Measurements from ENCODE around the gene HSD17B8. TPM values are rescaled to one million over a fixed set of nuclear protein-coding genes. Genes with fewer than 3 reads are reported as not detected.

The HSD17B8 gene
- total RNA-seq, 1 donor from 2014 or later, result 40.3 TPM

DNA sequence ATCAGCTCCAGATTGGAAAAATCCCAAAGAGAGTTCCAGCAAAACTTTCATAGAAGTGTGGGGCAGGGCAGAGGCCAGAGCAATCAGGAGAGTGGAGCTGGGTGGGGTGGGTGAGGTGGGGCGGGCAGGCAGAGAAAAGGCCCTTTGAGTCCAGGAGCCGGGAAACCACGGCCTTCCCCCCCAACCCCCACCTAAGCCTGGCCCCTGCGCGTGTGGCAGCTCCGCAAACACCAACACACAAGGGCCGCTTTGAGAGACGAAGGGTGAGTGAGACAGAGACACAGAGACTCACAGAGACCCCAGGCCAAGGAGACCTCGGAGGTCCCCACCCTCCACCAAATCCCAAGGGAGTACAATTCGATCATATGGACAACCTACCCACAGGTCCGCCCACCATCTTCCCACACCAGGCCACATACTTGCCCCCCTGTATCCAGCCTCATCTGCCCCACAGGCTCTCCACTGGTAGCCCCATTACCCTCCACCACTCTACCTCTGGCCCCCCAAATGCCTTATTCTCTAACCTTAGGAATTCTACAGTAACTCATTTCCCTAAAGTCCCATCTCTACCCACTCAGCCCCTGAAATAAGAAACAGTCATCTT is 13.8 kb upstream of the HSD17B8 start:
- ATAC-seq (no peak), DNase-seq (ENCODE audit: low spot score) (no peak)

DNA sequence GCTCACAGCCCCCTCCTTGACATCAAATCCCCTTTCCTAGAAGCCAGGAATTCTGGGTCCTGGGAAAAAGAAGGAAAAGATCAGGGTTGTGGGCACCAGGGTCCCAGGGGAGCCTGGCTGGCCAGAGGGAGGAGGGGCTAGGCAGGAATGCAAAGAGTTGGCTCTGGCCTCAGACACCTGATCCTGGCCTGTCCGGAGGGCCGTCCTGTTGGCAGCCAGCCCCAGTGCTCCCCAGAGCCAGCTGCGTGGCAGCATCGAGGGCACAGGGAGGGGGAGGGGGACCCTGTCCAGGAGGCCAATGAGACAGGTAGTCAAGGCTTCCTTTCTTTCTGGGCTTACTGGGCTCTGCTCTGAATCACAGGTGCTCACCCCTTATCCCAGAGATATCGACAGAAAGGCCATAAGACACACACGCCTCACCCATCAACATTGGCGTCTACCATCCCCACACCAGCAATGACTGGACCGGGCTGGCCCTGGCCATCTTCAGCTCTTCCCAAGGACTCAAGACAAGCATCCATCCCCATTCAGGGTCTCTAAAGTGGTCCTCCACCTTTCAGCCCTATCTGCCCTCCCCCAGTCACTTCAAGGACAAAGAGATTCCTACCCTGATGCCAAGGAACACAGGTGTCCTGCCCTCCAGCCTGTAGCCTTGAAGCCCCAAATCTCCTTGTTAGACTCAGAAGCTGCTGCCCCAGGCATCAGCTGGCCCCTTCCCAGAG is 12.9 kb upstream of the HSD17B8 start:
- ATAC-seq (no peak), DNase-seq (ENCODE audit: low spot score) (no peak)

DNA sequence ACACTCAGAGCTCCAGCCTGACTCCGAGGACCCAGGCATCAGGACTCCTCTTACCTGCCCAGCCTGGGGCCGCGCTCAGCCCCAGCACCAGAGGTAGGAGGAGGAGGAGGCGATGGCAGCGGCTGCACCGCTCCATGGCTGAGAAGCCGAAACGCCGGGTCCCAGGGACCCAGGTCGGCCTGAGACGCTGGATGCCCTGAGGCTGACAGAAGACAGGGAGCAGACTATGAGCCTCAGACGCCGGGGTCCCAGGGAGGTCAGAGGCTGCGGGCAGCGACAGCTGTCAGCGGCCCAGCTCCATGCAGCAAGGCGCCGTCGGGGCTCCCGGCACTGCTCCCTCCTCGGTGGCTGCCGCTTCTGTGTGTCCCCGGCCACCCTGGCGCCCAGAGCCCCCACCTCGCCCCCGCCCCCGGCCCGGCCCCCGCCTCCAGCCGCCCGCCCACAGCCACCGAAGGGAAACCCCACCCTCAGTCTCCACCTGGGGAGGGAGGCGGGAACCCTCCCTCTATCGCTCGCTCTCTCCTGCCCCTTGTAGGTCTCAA is 12.3 kb upstream of the HSD17B8 start, which contains the start of gene COL11A2:
TSS of gene COL11A2 (minus strand) at position 363 of the 542 bp plus-strand sequence. CDS start at position 136, 227 bp downstream.
- ATAC-seq (no peak), DNase-seq (ENCODE audit: low spot score) (no peak)

DNA sequence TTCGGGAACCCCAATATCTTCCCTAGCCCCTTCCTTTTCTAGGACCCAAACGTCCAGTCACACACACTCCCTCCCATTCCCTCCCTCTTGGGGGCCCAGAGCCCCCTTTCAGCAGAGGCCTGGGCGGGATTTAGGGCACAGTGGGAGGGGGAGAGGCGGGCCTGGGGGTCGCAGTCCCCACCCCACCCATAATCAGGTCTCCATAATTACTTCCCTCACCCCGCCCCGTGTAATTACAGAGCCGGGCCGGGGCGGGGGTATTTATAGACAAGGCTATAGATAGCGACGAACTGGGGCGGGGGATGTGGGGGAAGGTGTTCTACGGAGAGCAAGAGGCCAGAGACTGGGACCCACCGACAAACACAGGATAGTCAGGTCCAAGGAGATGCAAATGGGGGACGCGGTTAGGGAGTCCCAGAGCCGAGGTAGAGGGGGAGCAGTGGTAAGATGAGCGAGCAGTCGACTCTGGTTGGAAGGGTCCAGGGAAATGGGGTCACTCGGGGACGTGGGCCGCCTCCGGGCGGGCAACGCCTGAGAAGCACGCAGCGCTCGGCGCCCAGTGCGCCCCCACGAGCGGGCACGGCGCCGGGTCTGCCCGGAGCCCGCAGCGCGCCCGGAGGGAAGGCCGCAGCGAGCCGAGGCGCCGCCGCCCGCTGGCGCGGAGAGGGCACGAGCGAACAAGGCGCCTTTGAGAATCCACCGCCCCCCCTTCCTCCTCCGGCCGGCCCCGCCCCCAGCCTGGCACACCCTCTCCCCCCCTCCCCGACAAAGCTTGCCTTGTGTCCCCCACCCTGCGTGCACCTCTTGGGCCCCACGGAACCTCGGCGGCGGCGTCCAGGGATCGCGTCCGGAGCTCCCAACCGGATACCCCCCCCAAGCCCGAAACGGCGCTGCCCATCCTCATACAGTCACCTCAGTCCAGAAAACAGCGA is 11.5 kb upstream of the HSD17B8 start:
- ATAC-seq (peak; percentile 4), DNase-seq (ENCODE audit: low spot score) (no peak)

DNA sequence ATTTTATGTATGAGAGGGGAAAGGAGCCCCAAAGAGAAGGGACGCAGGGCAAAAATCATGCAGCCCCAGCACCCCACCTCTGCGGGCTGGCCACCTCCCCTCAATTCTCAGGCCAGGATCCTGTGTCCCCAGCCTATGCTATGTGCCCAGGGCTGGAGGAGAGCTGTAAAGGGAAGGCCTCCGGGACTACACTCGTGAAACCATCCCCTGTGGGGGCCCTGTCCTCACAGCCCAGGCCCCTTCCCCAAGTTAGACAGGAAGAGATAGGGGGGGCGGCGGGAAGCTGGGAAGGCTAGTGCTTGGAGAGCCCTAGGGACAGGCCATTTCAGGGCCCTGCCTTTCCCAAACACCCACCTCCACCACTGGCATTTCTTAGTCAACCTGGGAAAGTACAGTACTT is 10.8 kb upstream of the HSD17B8 start:
- DNase-seq (ENCODE audit: low spot score), result no peak
- ATAC-seq, result no peak

DNA sequence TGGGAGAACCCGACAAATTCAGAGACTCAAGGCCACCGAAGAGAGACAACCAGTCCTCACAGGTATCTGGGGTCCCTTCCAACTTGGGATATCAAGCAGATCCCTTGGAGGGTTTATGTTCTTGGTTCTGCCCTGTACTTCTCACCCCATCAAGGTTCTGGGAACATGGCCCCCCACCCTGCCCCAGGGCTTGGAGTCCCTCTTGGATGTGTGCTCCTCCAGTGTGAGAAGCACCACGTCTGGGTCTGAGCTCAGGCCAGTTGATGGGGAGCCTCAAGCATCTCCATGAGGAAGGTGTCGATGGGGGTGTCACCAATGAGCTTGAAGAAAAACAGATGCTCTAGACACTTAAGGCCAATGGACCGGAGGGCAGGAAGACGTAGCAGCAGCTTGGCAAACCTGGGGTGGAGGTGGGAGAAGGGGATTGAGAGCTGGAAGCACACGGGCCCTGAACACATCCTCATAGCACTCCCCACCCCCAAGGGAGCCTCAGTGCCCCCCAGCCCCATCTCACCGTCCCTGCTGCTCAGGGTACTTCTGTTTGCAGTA is 9.9 kb upstream of the HSD17B8 start:
- no peak for DNase-seq (ENCODE audit: low spot score)
- no peak for ATAC-seq

DNA sequence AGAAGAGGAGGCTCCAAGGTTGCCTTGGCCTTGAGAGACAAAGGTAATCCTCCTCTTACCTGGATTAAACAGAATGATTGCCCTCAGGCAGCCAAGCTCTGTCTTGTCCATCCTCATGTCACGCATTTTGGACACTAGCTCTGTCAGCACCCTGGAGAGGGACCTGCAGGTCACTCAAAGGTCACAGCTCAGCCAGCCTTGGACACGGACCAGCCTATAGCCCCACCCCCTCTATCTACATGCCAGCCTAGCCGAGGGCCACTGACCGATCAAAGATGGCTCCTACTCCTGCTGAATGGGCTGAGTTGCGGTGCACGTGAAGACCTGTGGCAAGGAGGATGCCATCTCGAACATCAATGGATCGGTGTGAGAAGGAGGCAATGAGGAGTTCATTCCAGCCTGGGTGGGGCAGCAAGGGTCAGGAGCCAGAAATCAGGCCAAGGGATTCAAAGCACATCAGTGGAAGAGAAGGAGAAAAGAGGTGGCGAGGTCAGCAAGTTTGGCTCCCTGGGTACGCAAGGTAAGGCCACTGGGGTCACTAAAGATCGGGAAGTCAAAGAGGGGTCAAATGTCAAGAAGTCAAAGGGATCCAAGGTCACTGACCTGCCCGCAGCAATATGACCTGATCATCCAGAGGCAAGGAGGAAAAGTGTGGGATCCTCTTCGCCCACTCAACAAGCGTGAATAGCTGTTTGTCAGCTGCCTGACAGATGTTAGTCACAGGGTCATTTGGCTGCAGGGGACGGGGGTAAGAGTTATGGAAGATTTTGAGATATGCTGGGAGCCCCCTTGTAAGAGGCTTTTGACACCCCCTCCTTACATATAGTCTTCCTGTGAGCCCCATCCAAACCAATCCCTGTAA is 8.9 kb upstream of the HSD17B8 start:
- ATAC-seq (peak; percentile 64), DNase-seq (ENCODE audit: low spot score) (peak; percentile 80)

DNA sequence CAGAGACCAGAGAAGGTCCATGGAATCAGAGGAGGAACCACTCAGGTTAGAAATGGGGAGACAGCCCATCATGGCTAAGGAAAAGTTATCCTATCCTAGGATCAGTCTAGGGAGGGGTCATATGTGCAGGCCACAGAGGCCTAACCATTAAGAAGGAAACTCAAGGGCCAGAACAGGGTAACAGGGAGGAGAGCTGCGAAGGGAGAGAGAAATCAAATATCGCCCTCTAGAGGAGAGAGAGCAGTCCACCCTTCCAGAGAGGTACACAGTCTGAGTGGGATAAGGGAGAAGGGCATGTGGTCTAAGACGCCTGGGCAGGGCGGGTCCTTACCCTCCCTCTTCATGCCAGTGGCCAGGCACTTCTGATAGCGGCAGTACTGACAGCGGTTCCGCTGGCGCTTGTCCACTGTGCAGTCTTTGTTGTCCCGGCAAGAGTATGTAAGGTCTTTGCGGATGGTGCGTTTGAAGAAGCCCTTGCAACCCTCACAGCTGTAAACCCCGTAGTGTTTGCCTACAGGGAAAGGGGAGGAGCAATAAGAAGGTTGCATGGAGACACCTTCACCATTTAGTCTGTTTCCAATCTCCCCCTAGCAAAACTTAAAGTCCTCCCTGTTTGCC is 6.9 kb upstream of the HSD17B8 start:
- DNase-seq (ENCODE audit: low spot score) (no peak), ATAC-seq (peak; percentile 9)

DNA sequence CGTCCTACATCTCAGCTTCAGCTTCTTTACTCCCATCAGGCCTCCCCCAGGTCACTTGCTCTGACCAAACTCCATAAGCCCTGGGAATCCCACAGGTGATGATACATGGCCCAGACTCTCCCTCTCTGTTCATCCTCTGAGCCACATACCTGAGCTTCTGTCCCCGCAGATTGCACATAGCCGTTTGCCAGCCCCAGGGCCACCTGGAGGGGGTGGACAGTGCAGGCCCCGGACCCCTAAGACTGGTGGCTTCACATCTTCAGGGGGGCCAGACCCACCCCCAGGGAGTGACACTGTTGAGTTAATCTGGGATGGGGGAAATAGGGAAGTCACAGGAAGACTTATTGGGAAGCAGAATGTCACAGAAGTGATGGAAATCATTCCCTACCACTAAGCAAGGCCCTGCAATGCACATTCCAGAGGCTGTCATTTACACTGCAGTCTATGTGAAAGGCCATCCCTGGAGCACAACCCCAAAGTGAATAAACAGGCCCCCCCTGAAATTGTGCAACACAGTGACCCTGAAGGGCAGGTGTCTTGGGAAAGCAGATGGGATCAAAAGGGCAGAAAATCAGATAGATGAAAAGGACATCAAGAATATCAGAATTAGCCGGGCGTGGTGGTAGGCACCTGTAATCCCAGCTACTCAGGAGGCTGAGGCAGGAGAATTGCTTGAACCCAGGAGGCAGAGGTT is 6.1 kb upstream of the HSD17B8 start:
- ATAC-seq, result peak; percentile 5
- peak; percentile 79 for DNase-seq (ENCODE audit: low spot score)

DNA sequence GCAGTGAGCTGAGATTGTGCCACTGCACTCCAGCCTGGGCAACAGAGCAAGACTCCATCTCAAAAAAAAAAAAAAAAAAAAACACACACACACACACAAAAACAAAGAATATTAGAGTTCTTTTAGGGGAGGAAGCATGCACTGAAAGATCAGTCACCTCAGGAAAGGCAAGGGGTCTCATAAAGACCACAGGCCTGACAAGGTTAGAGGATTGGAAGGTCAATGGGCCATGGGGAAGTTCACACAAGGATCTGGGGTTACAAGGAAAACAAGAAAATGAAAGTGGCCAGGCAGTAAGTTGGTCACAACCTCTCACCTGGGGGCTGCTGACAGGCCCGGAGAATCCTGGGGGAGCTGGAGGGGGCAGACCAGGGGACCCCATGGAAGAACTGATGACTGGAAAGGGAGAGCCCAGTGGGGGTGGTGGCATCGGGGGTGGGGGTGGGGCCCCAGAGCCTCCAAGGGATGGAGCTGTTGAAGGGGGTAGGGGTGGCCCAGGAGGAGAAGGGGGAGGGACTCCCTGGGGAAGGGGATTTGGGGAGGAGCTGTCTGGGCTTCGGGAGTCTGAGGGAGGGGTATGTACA is 5.5 kb upstream of the HSD17B8 start:
- DNase-seq (ENCODE audit: low spot score) (no peak), ATAC-seq (no peak)

DNA sequence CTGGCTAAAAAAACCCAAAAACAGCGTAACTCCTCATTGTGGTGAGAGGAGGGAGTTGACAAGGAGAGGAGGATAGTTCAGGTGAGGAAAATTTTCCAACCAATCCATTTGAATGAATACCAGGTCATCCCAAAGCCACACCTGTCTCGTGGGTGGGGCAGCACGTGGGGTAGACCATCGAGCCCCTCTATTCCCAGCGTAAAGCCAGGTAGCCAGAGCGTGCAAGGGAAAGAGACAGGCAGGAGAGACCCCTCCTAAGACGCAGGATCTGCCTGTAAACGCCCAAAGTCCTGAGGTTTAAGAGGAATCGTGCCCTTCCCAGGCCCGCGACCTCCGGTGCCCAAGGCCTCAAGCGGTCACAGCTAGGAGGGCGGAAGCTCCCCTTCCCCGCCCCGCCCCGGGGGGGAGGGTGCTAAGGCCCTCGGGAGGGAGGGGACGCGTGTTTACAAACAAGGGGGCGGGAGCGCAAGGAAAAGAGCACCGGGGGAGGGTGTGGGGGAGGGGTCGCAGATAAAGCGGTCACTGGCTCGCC is 4.7 kb upstream of the HSD17B8 start:
- ATAC-seq, result peak; percentile 64
- no peak for DNase-seq (ENCODE audit: low spot score)

DNA sequence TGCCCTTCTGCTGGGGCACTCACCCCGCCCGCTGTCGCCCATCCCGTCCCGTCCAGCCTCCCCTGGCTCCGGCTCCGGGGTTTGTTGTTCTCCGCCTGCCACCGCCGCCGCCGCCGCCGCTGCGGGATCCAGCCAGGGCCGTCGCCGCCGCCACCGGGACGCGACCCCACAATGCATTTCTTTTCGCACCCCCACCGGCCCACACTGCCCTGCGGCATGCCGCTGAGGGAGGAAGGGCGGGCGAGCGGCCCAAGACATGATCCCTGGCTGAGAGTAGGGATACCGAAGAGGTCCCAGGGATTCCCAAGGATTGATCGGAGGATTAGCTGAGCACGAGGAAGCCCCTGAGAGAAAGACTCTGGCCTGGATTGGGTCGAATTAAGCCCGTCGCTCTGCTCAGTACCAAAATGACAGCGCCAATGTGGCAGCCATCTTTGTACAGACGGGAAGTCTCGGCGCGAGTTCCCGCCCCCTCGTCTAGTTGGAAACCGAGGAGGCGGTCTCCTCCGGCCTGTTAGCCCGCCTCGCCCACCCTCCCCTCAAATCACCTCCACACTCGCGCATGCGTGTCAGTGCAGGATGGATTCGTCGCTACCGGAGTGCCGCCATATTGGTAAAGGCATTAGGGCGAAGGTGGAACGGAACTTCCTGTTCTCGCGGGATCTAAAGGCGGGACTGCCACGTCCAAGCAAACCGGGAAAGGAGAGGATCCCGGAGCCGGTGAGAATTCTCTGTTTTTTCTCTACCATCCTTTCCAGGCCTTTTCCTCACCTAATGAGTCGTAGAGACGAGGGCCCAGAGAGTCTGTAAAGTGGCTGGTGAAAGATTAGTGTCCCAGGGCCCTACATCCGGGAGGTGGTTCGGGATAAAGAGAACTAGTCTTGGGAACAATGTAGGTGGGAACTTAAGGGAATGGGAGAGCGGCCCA is 4.0 kb upstream of the HSD17B8 start, which contains the start of the genes RXRB and SLC39A7:
TSS of gene RXRB (minus strand) at position 447 of the 928 bp plus-strand sequence. CDS start at position 258, 189 bp downstream.
TSS of gene SLC39A7 (plus strand) at position 649 of the 928 bp plus-strand sequence. CDS start 379 bp downstream, outside the sequence.
- ATAC-seq, result peak; percentile 72
- peak; percentile 99 for DNase-seq (ENCODE audit: low spot score)

DNA sequence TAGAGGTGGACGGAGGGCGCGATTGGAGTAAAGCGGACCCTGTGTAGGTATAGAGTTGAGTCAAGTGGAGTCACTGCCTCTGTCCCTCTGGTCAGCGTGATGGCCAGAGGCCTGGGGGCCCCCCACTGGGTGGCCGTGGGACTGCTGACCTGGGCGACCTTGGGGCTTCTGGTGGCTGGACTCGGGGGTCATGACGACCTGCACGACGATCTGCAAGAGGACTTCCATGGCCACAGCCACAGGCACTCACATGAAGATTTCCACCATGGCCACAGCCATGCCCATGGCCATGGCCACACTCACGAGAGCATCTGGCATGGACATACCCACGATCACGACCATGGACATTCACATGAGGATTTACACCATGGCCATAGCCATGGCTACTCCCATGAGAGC is 3.3 kb upstream of the HSD17B8 start:
- DNase-seq (ENCODE audit: low spot score) (no peak), ATAC-seq (no peak)

DNA sequence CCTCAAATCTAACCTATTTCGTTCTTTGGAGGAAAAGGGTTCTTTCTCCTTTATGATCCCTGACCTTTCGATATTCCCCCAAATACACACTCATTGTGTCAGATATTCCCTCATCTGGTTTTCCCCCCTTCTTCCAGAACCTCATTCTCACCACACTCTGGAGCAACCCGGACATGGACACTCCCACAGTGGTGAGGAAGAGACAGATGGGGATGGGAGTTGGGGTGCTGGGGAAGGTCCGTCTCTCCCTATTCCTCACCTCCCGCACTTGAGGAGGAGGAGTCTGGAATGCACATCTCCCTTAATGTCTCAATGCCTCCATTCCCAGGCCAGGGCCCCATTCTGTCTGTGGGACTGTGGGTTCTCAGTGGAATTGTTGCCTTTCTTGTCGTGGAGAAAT is 2.5 kb upstream of the HSD17B8 start:
- DNase-seq (ENCODE audit: low spot score), result no peak
- no peak for ATAC-seq

DNA sequence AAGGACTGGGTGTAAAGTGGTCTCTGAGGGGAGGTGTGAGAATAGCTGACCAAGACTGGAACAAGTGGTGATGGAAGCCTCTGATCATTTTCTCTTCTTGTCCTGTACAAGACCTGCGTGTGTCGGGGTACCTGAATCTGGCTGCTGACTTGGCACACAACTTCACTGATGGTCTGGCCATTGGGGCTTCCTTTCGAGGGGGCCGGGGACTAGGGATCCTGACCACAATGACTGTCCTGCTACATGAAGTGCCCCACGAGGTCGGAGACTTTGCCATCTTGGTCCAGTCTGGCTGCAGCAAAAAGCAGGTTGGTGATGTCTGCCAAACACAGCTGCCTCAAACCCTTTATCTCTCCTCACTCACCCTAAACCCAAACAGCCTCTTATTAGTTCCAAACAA is 1.7 kb upstream of the HSD17B8 start:
- no peak for DNase-seq (ENCODE audit: low spot score)
- ATAC-seq, result no peak

DNA sequence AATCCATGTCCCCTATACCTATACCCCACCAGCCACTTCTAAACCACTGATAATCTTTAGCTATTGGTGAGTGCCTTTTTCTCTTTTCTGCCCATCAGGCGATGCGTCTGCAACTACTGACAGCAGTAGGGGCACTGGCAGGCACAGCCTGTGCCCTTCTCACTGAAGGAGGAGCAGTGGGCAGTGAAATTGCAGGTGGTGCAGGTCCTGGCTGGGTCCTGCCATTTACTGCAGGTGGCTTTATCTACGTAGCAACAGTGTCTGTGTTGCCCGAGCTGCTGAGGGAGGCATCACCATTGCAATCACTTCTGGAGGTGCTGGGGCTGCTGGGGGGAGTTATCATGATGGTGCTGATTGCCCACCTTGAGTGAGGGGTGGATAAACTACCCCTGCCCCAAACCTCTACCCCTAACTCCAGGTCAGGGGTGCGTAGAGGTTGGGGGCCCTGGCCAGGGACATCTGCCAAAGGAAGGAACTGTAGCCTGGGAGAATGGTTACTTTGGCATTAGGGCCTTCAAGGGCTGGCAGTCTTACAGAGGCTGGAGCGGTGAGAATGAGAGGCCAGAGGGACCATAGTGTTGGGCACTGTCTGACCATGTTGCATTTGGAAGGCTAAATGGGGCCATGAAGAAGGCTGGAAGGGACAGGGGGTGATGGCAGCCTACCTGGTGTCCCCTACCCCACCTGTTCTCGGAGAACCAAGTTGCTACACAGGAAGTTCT is 851 bp upstream of the HSD17B8 start:
- no peak for ATAC-seq
- no peak for DNase-seq (ENCODE audit: low spot score)

DNA sequence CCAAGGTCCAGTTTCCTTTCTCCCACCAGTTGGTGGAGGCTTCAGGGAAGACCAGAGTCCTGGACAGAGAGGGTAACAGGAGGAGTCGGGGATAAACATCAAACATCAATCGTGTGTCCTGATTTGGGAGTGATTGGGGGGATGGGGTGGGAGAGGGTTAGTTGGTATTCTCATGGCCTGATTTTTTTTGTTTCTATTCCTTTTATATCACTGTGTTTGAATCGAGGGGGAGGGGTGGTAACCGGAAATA is 365 bp upstream of the HSD17B8 start:
- DNase-seq (ENCODE audit: low spot score) (no peak), ATAC-seq (no peak)
